Common myeloid progenitor, CD34-positive (primary cell): ENCODE measurements around the gene MYCT1. TPM values are rescaled to one million over a fixed set of nuclear protein-coding genes. Genes with fewer than 3 reads are reported as not detected.

Source experiments
- CTCF ChIA-PET: fragments of 350-600 bp; sonication (Branson Sonifier 250); formaldehyde crosslinking; loops from one replicate; lab custom pipeline; 2021; ENCODE audit warnings: antibody characterized with exemption; lab: Charles Lee
- POLR2A ChIA-PET: fragments of 350-600 bp; sonication (Branson Sonifier 250); formaldehyde crosslinking; loops from one replicate; lab custom pipeline; 2021; ENCODE audit warnings: antibody characterized with exemption; lab: Charles Lee
- DNase-seq, 3 donors: peaks; one replicate each; pipeline versions ENCODE4 v3.0.0 to v3.0.0-alpha.2; 2013
- H3K27ac ChIP-seq, 2 experiments: 1 replicate in 1 of 2; 2 replicates in 1 of 2; pipeline ENCODE4 v1.7.0; 2013; ENCODE audit warnings: inconsistent platforms in 2 of 2, low read length in 2 of 2, mild to moderate bottlenecking in 2 of 2, low read depth in 1 of 2, moderate library complexity in 1 of 2; ENCODE audit not compliant: severe bottlenecking in 2 of 2, insufficient read depth in 1 of 2, poor library complexity in 1 of 2
- H3K27me3 ChIP-seq, 5 experiments: replicated peaks in 2 of 5; 1 replicate in 3 of 5; 2 replicates in 2 of 5; pipeline versions ENCODE4 v1.6.1 to v1.7.0; 2013; ENCODE audit warnings: low read length in 4 of 5, mild to moderate bottlenecking in 2 of 5, moderate library complexity in 2 of 5, inconsistent platforms in 1 of 5; ENCODE audit not compliant: insufficient read depth in 5 of 5, control insufficient read depth in 4 of 5
- H3K36me3 ChIP-seq, 4 experiments: 1 replicate in 2 of 4; 2 replicates in 2 of 4; pipeline versions ENCODE4 v1.6.1 to v1.7.0; 2013; ENCODE audit warnings: low read length in 3 of 4, control low read depth in 1 of 4, mild to moderate bottlenecking in 1 of 4; ENCODE audit not compliant: control insufficient read depth in 4 of 4, insufficient read depth in 4 of 4
- H3K4me1 ChIP-seq, 4 experiments: 1 replicate in 3 of 4; 2 replicates in 1 of 4; pipeline versions ENCODE4 v1.6.1 to v1.7.1; 2013; ENCODE audit warnings: low read length in 3 of 4, mild to moderate bottlenecking in 3 of 4, control low read depth in 1 of 4, inconsistent platforms in 1 of 4, moderate library complexity in 1 of 4; ENCODE audit not compliant: control insufficient read depth in 4 of 4, insufficient read depth in 4 of 4; ENCODE audit errors: control extremely low read depth in 1 of 4
- H3K4me3 ChIP-seq, 7 experiments: 1 replicate in 4 of 7; 2 replicates in 3 of 7; pipeline versions ENCODE4 v1.5.1 to v1.7.0; 2013; ENCODE audit warnings: mild to moderate bottlenecking in 7 of 7, low read length in 6 of 7, moderate library complexity in 6 of 7, inconsistent platforms in 2 of 7, low read depth in 2 of 7, control low read depth in 1 of 7; ENCODE audit not compliant: insufficient read depth in 4 of 7, control insufficient read depth in 1 of 7; ENCODE audit errors: extremely low read depth in 1 of 7
- H3K9me3 ChIP-seq, 5 experiments: 1 replicate in 4 of 5; 2 replicates in 1 of 5; pipeline versions ENCODE4 v1.6.1 to v1.7.1; 2013; ENCODE audit warnings: low read length in 4 of 5, mild to moderate bottlenecking in 2 of 5, inconsistent platforms in 1 of 5, low read depth in 1 of 5, moderate library complexity in 1 of 5; ENCODE audit not compliant: control insufficient read depth in 4 of 5, insufficient read depth in 2 of 5; ENCODE audit errors: control extremely low read depth in 1 of 5
- WGBS: methylation state at CpG from one replicate; pipeline ENCODE4 v1.1.5; 2013; ENCODE audit not compliant: insufficient coverage; 5-methylcytosine and 5-hydroxymethylcytosine counted together
- polyA plus RNA-seq: library from polyadenylated mRNA; unstranded; fragments of 120-200 nt; gene quantifications from one replicate; pipeline ENCODE4 v1.2.1, GENCODE V29; 2013

Gene MYCT1, protein sequence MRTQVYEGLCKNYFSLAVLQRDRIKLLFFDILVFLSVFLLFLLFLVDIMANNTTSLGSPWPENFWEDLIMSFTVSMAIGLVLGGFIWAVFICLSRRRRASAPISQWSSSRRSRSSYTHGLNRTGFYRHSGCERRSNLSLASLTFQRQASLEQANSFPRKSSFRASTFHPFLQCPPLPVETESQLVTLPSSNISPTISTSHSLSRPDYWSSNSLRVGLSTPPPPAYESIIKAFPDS
- polyA plus RNA-seq = 51.0 TPM

- no peaks in the 10 kb centered on the region for H3K9me3 ChIP-seq
- peaks cover 7 to 50% (median 17%) of the 10 kb centered on the region in 4 experiments for H3K4me1 ChIP-seq
- peak; percentile 86 to 96 (median 89) for DNase-seq
- ChIA-PET CTCF (interaction anchor here (1.5 kb wide), 1 partner anchor 160 kb away, joined by 3 read pairs; no protein-coding TSS in a partner anchor), POLR2A (interaction anchor here (0.6 kb wide), 3 partner anchors 30 to 1657 kb away, joined by 3 read pairs; no protein-coding TSS in a partner anchor)
- peak within 1 kb of the TSS; percentile 96 to 97 for H3K27ac ChIP-seq
- H3K36me3 ChIP-seq = no peaks in the 10 kb centered on the region
- H3K4me3 ChIP-seq = peak within 1 kb of the TSS in 5 of 7 experiments; percentile 61 to 89 (median 80)
- no CpG with 5 or more reads among the region's 2 CpGs for WGBS
- no peaks in the 10 kb centered on the region for H3K27me3 ChIP-seq
Measured at GRCh38 chr6:152697634-152698033, at the start of gene MYCT1. Gene MYCT1, plus strand, starts transcription at chr6:152697897. Its CDS starts 6 bp downstream, at chr6:152697903.

DNA sequence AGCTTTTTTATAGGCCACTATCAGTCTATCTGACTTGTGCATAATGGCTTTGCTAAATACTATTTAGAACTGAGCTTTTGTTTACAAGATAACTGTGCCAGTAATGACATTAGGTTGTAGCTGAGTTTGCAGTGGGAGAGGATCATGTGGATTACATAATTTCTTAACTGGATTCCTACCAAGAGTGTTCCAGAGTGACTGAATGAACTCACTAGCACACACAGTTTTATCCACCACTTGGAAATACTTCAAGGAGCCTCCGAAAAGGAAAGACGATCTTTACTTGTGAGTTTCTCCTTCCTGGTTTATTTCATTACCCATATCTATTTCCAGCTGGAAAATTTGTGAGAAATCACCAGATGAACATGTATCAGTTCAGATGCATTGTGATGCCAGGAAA, 49.6 kb upstream of the MYCT1 start:
- CTCF ChIA-PET = interaction anchor here (0.7 to 1.2 kb wide), 2 partner anchors 21 to 33 kb away, joined by 3 to 4 read pairs; no protein-coding TSS in a partner anchor
- H3K9me3 ChIP-seq = no peaks in the 10 kb centered on the region
- no peaks in the 10 kb centered on the region for H3K4me1 ChIP-seq
- H3K27me3 ChIP-seq = no peaks in the 10 kb centered on the region
- no peak overlapping the region for H3K27ac ChIP-seq
- WGBS = no CpG with 5 or more reads among the region's 2 CpGs
- POLR2A ChIA-PET = no interaction called here
- H3K36me3 ChIP-seq = no peaks in the 10 kb centered on the region
- H3K4me3 ChIP-seq = no peak overlapping the region
- no peak for DNase-seq

- ChIA-PET POLR2A (no interaction called here), CTCF (interaction anchor here (0.9 kb wide), 1 partner anchor 9 kb away, joined by 4 read pairs; no protein-coding TSS in a partner anchor)
- WGBS = 94% methylated on average over 3 of the region's 3 CpGs
- Histone ChIP-seq H3K9me3 (no peaks in the 10 kb centered on the region), H3K27ac (no peak overlapping the region), H3K4me1 (no peaks in the 10 kb centered on the region), H3K27me3 (no peaks in the 10 kb centered on the region), H3K36me3 (no peaks in the 10 kb centered on the region), H3K4me3 (no peak overlapping the region)
- DNase-seq = no peak
Measured at GRCh38 chr6:152651986-152652385, 45.7 kb upstream of the MYCT1 start.

- H3K27me3 ChIP-seq = no peaks in the 10 kb centered on the region
- ChIA-PET CTCF (no interaction called here), POLR2A (no interaction called here)
- WGBS = no CpG with 5 or more reads among the region's 3 CpGs
- H3K36me3 ChIP-seq = no peaks in the 10 kb centered on the region
- H3K4me3 ChIP-seq = no peak overlapping the region
- no peak for DNase-seq
- H3K4me1 ChIP-seq = no peaks in the 10 kb centered on the region
- H3K9me3 ChIP-seq = peaks cover 0 to 2% (median 0%) of the 10 kb centered on the region in 5 experiments
- H3K27ac ChIP-seq = no peak overlapping the region
Measured at GRCh38 chr6:152661776-152662175, 35.9 kb upstream of the MYCT1 start.

- Histone ChIP-seq H3K36me3 (no peaks in the 10 kb centered on the region), H3K4me3 (no peak overlapping the region), H3K4me1 (peaks cover 0 to 11% (median 0%) of the 10 kb centered on the region in 4 experiments), H3K27me3 (no peaks in the 10 kb centered on the region), H3K27ac (no peak overlapping the region), H3K9me3 (peaks cover 0 to 8% (median 3%) of the 10 kb centered on the region in 5 experiments)
- POLR2A ChIA-PET = no interaction called here
- WGBS = no CpG with 5 or more reads among the region's 1 CpG
- peak; percentile 44 to 62 (median 59) for DNase-seq
- CTCF ChIA-PET = interaction anchor here (0.7 to 3.5 kb wide), 8 partner anchors 11 to 123 kb away, joined by 3 to 23 read pairs (median 4); no protein-coding TSS in a partner anchor
Measured at GRCh38 chr6:152669895-152670294, 27.8 kb upstream of the MYCT1 start.

- DNase-seq = no peak
- no CpG with 5 or more reads among the region's 4 CpGs for WGBS
- Histone ChIP-seq H3K27me3 (no peaks in the 10 kb centered on the region), H3K9me3 (peaks cover 0 to 8% (median 3%) of the 10 kb centered on the region in 5 experiments), H3K36me3 (no peaks in the 10 kb centered on the region), H3K4me1 (peaks cover 0 to 11% (median 0%) of the 10 kb centered on the region in 4 experiments), H3K27ac (no peak overlapping the region), H3K4me3 (no peak overlapping the region)
- CTCF ChIA-PET = interaction anchor here (1.0 to 3.5 kb wide), 6 partner anchors 8 to 186 kb away, joined by 3 to 23 read pairs (median 5); no protein-coding TSS in a partner anchor
- POLR2A ChIA-PET = no interaction called here
Measured at GRCh38 chr6:152671171-152671570, 26.5 kb upstream of the MYCT1 start.

DNA sequence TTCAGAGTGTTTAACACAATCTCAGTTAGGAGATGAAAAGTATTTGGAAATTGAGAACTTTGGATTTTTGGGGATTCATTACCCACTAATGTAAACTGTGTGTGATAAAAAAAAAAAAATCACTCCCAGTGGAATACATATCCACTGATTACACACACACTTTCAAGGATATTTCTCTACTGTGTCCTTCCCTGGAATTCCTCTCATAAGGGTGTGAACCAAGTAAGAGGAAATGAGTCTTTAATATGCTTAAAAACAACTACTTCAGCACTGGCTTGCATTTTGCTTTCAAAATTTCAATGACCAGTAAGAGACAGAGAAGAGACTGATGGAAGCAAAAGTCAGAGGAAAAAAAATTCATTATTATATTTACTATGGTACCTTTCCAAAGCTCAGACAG, 24.5 kb upstream of the MYCT1 start:
- CTCF ChIA-PET = interaction anchor here (2.7 kb wide), 1 partner anchor 27 kb away, joined by 9 read pairs; no protein-coding TSS in a partner anchor
- no peak overlapping the region for H3K4me3 ChIP-seq
- no peaks in the 10 kb centered on the region for H3K9me3 ChIP-seq
- H3K36me3 ChIP-seq = no peaks in the 10 kb centered on the region
- POLR2A ChIA-PET = no interaction called here
- no peak overlapping the region for H3K27ac ChIP-seq
- H3K27me3 ChIP-seq = no peaks in the 10 kb centered on the region
- DNase-seq = no peak
- peaks cover 0 to 11% (median 0%) of the 10 kb centered on the region in 4 experiments for H3K4me1 ChIP-seq
